AG09319 (cell line): ENCODE data around the gene NUDT21.
"Not testable (repeated sequence)": the region's sequence is repeated elsewhere in the genome, so short reads cannot be mapped to it uniquely, and the experiment has no call there.

Experiments
- DNase-seq: peaks from one replicate; pipeline ENCODE4 v3.0.0-alpha.2; 2010; ENCODE audit warnings: low read depth; ENCODE audit errors: extremely low read depth
- CTCF ChIP-seq: IDR thresholded peaks from 2 replicates; pipeline ENCODE4 v1.5.1; 2011; ENCODE audit warnings: low read depth, mild to moderate bottlenecking, inconsistent platforms, low read length, moderate library complexity

The NUDT21 gene

GRCh38 chr16:56387396-56387795 lies 63.7 kb downstream of the NUDT21 start:
- no peak for DNase-seq
- TF ChIP-seq CTCF, result no peak

GRCh38 chr16:56384074-56384721 lies 66.9 kb downstream of the NUDT21 start:
- no peak for DNase-seq
- TF ChIP-seq CTCF, result no peak

GRCh38 chr16:56382901-56383355 lies 68.2 kb downstream of the NUDT21 start:
- DNase-seq, result no peak

GRCh38 chr16:56382459-56382858 lies 68.7 kb downstream of the NUDT21 start:
- no peak for DNase-seq
- TF ChIP-seq CTCF, result no peak

More at GRCh38 chr16:56382901-56383355, 68.2 kb downstream of the NUDT21 start:
- TF ChIP-seq CTCF, result no peak

GRCh38 chr16:56380778-56381485 lies 70.2 kb downstream of the NUDT21 start:
- not testable (repeated sequence) for DNase-seq
